HG03066 (cell line): ENCODE data around the gene KANSL3.
A peak's percentile ranks its signal among the peaks of the same experiment; 100 is the strongest.
"Not testable (repeated sequence)": the region's sequence is repeated elsewhere in the genome, so short reads cannot be mapped to it uniquely, and the experiment has no call there.

Experiments used
- ATAC-seq: cut with Tn5 transposase; IDR thresholded peaks from one replicate; pipeline ENCODE4 v1.9.1; 2021; ENCODE audit warnings: low read depth; ENCODE audit not compliant: unreplicated experiment

KANSL3 gene

DNA sequence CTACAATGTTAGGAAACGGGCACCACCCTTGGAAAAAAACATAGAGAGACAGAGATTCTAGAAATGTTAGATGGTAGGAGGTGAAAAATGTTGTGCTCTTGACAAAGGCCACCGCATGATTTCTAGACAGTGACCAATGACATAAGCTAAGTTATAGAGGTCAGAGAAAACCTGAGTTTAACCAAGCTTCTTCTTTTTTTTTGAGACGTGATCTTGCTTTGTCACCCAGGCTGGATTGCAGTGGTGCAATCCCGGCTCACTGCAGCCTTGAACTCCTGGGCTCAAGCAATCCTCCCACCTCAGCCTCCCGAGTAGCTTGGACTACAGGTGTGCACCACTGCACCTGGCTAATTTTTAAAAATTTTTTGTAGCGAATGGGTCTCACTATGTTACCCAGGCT, 17.4 kb upstream of the KANSL3 start:
- ATAC-seq = no peak

- not testable (repeated sequence) for ATAC-seq
These were observed 16.7 kb upstream of the KANSL3 start for GRCh38 chr2:96654791-96655190.

DNA sequence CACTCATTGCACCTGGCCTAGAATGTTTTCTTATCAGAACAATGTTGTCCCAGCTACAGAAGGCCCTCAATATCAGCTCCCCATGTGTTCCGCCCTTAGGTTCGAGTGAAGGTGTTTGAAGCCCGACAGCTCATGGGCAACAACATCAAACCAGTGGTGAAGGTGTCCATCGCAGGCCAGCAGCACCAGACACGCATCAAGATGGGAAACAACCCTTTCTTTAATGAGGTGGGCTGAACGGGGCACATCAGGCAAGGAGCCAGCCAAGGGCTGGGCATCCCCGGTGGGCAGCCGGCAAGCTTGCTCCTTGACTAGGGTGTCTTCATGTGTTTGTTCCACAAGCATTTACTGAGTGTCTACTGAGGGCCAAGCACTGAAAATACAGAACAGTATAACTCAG, 13.7 kb upstream of the KANSL3 start:
- ATAC-seq = no peak

DNA sequence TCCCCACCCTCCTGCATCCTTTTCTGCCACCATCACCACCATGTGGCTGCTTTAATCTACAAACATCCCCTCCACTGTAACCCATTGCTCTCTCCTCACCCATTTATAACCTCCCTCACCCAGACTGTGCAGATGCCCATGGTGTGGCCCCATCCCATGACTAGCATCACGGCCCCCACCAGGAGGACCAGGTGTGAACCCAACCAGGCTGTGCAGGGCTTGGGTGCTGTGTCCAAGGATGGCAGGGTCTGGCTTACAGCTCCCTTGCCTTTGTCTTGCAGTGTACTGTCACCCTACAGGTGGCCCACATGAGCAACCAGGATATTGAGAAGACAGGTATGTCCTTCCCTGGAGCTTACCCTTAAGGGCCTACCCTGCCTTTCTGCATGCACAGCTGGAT, 11.2 kb upstream of the KANSL3 start:
- no peak for ATAC-seq

- no peak for ATAC-seq
These were observed 10.3 kb upstream of the KANSL3 start for GRCh38 chr2:96648306-96648930.

- no peak for ATAC-seq
These were observed 9.6 kb upstream of the KANSL3 start for GRCh38 chr2:96647681-96648080.

DNA sequence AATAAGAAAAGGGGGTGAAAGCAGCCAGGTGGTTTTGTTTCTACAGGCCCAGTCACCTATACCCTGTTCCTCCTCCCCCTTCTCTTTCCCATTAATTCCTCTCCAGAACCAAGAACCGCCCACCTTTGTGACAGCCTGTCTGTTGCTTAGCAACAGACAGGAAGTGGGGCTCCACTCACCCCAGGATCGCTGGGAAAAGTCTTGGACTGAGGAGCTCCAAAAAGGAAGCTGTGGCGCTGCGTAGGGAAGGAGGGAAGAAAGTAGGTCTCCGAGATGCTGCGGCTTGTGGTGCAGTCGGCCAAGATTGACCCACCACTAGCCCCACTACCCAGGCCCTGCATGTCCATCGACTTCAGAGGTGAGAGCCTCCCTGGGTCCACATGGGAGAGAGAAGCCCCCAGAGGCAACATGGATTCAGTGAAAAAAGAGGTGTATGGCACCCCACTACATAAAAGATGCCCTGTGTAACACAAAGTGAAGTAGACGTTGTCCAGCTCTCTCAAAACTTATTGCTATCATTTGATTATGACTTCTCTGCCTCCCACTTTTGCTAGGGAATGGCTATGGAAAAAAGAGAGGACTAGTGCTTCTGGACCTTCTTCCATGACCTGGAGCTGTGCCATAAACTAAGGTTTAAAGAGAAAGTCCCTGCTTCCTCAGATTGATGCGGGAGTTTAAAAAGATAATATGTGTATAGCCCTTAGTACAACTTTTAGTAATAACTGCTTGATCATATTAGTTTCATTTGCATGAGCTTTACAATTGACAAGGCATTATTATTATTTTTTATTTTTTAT, 4.7 kb upstream of the KANSL3 start, which contains the start of gene FER1L5:
FER1L5 (plus strand) TSS at position 201 of the 797 bp plus-strand sequence; CDS start at position 274, 73 bp downstream.
- ATAC-seq = no peak

GRCh38 chr2:96637385-96638143, 548 bp downstream of the KANSL3 start:
- ATAC-seq = peak; percentile 74

DNA sequence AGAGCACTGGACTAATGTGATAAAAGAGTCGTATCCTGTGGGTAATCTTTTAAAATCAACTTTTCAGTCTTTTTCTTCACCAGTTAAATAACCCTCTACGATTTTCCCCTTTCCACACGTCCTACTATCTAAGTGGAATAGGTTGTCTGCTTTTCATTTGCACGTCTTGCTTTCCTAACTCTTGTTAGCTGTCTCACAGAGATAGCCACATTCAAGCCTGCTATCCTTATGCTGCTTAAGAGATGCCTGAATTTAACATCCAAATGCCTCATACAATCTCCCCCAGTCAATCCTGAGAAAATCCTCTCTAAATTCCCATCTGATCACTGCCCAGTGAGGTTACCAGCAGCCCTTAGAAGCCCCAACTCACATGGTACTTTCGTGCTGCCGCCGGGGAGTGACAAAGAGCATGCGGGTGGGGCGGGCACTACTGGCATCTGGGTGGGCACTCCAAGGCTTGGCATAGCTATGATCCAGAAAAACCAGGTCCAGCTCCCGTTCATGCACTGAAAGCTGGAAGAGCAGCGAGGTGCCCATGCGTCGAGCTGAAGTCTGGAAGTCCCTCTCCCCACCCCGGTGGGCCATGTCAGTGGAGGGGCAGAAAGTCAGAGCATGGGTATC, 1.5 kb downstream of the KANSL3 start:
- no peak for ATAC-seq

DNA sequence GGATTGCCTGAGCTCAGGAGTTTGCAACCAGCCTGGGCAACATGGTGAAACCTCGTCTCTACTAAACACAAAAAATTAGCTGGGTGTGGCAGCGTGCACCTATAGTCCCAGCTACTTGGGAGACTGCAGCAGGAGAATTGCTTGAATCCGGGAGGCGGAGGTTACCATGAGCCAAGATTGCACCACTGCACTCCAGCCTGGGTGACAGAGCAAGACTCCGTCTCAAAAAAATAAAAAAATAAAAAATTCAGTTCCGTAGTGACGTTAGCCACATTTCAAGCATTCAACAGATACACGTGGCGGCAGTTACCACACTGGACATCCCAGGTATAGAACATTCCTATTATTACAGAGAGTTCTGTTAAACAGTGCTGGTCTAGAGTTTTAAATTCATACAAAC, 4.5 kb downstream of the KANSL3 start:
- ATAC-seq = no peak

DNA sequence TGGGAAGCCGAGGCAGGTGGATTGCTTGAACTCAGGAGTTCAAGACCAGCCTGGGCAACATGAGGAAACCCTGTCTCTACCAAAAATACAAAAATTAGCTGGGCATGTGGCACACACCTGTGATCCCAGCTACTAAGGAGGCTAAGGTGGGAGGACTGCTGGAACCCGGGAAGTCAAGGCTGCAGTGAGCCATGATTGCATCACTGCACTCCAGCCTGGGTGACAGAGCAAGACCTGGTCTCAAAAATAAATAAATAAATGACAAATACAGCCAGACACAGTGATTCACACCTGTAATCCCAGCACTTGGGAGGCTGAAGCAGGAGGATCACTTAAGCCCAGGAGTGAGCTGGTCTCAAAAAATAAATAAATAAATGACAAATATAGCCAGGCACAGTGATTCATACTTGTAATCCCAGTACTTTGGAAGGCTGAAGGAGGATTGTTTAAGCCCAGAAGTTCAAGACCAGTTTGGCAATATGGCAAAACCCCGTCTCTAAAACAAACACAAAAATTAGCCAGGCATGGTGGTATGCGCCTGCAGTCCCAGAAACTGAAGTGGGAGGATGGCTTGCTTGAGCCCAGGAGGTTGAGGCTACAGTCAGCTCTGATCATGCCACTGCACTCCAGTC, 6.2 kb downstream of the KANSL3 start:
- ATAC-seq = no peak

DNA sequence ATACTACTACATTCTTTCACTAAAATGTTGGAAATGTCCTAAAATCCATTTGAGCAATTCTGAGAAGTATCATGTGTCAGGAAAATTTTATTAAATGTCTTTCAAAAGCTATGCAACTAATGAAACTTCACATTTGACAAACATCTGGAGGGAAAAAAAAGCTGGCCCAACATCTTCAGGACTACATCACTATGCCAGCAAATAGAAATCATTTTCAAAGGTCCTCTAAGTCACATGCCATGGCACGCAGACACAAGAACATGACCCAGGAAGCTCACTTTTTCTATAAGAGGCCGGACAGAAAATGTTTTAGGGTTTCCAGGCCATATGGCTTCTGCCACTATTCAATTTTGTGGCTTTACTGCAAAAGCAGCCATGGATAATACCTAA, 11.6 kb downstream of the KANSL3 start:
- no peak for ATAC-seq

DNA sequence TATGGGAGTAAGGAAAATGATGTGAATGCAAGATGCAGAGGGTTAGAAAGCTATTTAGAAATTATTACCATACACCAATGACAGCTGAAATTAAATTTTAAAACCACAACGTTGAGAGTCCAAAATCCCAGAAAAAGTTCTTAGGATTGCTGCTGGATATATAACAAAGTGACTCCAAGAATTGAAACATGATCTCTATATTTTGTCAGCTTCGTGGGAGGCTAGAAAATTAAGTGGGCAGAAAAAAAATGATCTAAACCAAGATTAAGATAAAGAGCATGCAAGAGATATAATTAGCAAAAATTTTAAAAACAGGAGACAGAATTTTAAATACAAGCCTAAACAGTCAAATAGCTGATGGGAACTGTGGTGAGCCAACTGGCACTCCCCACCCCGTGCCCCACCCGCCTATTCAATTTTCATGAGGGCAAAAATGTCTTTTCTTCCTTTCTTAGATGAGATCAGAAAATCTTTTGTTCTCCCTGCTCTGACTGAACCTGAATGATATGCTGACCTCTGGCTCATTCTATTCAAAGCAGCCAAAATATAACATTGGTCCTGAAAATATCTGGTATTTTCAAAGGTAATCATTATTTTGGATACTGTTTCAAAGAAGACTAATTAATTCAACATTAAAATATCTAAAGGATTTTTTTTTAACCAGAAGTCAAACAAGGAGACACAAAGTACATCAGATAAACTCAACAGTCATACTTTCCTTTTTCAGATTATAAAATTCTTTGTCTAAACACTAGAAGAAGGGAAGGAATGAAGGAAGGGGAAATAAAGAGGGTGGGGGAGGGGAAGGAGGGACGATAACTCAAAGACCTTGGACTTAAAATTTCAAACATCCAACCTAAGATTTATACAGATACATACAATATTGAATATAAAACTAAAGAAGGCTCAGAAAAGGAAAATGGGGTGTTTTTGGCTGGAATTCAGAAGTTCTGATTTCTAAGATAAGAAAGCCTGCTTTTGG, 12.2 kb downstream of the KANSL3 start:
- no peak for ATAC-seq

- no peak for ATAC-seq
These were observed 15.0 kb downstream of the KANSL3 start for GRCh38 chr2:96623116-96623515.

- ATAC-seq = no peak
These were observed 15.6 kb downstream of the KANSL3 start for GRCh38 chr2:96622544-96622943.

- no peak for ATAC-seq
These were observed 19.4 kb downstream of the KANSL3 start for GRCh38 chr2:96618596-96619283.

GRCh38 chr2:96617012-96617411, 21.1 kb downstream of the KANSL3 start:
- no peak for ATAC-seq

DNA sequence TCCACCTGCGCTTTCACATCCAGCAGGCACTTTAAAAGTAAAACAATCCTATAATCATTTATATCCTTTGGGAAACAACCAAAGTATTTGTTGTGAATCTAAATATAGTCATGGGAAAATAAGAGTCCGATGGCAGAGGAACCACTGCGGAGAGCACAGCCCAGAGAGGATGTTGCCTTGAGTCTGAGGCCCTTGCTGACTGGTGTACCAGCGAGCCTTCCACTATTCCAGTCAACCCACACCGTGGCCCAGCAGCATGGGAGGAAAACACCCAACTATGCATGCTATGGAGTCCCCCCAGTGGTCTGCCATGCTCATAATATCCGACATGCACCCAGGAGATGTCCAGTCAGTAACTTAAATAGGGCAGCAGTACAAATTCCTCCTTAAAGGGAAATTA, 21.6 kb downstream of the KANSL3 start:
- ATAC-seq = no peak

DNA sequence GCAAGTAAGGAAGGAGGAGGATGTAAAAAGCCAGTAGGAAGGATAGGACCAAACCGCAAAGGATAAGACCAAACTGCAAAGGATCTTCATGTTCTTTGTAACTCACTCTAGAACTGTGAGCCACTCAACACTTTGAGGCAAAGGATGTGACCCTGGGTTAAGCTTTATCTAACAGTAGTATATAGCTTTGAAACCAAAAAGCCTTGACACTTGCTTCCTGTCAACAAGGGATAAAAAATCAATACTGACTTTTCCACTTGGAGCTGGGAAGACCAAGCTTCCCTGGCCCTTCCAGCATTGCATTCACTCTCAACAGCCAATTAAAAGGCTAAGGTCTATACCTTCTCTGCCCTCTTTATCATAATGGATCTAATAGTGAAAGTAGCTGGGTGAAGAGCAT, 22.0 kb downstream of the KANSL3 start:
- no peak for ATAC-seq
